ENCODE measurements around the gene FHL5. TPM values are rescaled to one million over a fixed set of nuclear protein-coding genes. Genes with fewer than 3 reads are reported as not detected.
"Not testable (repeated sequence)": the region's sequence is repeated elsewhere in the genome, so short reads cannot be mapped to it uniquely, and the experiment has no call there.

Gene FHL5
- total RNA-seq, 1 experiment from 2014 or later: not detected

DNA sequence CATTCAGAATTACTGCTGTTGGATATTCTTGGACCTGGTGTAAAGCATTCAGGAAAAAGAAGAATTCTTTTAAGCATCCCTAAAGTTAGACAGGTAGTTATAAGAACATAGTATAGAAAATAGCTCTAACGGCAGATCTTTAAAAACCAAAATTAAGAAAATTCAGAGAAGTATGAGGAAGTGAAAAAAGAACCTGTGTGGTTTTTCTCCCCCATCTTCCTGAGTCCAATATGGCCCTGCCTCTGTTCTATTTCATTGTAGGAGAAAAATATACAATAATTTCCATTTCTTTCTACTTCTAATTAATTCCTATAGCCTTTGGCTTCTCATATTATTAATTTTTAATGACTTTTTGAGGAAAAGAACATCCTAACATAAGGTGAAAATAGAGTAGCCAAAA, 47.1 kb downstream of the FHL5 start:
- DNase-seq (ENCODE audit: low read depth): no peak

DNA sequence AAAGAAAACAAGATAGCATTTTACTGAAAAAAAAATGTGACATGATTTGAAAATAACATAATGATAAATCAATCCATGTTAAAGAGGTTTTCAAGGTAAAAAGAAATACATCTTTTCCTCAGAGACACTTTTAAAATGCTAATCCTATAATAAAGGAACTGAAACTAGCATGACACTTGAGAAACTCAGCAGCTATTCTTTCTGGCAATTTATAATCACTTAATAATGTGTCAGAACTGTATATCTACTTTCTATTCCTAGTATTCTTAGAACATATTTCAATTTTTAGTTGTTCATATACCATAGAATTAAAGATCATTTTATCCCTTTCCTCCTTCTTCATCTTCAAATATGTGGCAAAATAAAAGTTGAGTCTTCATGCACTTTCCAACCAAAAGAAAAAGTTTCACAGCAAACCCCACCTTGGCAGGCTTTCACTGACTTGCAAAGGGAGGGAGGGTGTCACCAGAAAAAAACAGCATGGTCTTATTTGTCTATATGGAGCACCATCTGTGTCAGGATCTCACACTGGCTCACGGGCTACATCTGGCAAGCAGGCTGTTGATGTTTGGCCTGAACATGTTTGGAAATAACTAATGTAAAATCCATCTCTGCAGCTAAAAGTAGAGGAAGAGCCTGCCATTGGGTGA, 48.5 kb downstream of the FHL5 start:
- DNase-seq (ENCODE audit: low read depth): no peak

DNA sequence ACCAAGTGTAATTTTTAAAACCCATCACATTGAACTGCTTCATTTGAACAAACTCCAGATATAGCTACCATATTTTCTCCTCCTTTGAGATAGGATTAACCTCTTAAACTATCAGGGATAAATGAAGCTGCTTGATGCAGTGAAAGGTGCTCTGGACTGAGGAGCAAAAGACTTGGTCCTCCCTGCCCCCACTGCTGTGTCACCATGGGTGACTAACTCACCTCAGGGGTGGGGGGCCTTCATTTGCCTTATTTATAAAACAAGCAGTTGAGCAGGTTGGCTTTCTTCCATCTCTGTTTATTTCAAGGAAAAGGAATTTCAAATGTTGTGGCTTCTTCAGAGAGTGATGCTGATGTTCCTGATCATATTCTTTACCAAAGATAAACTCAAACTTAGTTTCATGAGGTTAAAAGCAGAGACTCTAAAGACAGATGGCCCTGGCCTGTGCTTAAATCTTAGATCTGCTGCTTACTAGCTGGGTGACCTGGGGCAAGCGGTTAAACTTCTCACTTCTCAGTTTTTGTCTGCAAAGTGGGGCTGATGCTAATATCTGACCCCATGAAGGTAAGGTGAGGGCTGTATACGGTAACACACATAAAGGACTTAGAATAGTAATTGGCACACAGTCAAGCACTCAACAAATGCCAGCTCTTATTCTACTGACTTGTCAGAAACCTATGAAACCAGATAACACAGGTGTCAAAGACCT, 50.5 kb downstream of the FHL5 start:
- DNase-seq (ENCODE audit: low read depth): no peak

DNA sequence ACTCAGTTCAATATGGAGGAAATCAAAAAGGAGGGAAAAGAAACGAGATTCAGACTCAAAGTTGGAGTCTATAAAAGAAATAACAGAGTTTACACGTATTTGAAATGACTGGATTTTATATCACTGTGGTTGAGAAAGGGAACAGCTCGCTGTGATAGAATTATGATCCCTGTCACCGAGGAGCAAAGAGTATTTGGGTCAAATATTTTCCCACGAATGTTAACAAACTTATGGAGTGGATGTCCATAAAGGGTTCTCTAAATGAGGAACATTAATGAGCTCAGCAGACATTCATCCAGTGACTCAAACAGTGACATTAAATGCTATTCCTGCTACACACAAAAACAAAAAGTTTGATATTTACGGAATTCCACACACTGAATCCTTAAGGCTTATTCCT, 57.9 kb downstream of the FHL5 start:
- DNase-seq (ENCODE audit: low read depth): no peak

DNA sequence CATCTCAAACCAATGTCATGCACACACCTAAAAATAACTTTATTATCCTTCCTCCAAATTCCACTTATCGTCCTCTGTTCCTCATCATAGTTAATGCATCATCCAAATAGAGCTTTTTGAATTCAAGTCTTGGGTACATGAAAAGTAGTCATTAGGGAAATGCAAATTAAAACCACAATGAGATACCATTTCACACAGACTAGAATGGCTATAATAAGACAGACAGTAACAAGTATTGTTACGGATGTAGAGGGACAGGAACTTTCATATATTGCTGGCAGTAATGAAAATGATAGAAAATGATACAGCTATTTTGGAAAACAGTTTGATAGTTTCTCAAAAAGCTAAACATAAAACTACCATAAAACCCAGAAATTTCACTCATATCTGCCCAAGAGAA, 59.1 kb downstream of the FHL5 start:
- DNase-seq (ENCODE audit: low read depth): no peak

DNA sequence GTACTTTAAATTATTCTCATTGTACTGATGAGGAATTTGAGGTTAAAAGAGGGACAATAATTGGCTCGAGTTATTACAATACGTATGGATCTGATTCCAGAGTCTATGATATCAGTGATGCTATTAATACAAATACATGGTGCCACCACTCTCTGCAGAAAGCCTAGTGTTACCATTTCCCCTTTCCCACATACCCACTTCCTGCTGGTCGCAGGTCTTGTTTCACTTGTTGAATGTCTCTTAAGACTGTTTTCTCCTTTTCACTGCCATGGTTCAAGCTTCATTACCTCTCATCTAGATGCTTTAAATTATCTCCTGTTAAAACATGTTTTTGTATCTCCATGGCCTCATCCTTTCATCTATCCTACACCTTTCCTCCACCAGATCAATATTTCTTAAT, 62.0 kb downstream of the FHL5 start:
- no peak for DNase-seq (ENCODE audit: low read depth)

DNA sequence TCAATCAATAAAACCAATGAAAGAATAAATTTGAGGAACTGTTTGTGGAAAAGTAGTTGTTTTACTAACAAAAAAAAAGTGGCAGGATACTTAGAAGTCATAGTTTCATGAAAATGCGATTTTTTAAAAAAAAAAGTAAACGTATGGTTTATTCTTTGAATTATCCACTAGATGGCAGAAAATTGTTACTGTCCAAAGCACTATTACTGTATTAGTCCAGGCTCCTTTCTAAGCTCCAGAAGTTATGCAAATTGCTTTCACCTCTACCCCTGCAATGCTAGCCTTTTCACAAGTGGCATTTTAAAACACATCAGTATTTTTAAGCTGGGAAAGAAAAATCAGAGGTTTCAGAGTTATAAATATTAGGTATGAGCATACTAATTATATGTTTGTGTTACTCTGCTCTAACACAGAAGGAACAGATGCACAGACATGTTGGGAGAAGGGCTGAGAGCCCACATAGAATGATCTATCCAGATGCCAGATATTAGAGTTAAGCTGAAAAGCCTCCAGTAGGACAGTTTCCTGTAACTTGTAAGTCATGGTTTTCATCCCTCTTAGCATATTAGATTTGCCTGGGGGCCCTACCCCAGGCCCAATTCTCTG, 63.9 kb downstream of the FHL5 start:
- peak; percentile 22 for DNase-seq (ENCODE audit: low read depth)

DNA sequence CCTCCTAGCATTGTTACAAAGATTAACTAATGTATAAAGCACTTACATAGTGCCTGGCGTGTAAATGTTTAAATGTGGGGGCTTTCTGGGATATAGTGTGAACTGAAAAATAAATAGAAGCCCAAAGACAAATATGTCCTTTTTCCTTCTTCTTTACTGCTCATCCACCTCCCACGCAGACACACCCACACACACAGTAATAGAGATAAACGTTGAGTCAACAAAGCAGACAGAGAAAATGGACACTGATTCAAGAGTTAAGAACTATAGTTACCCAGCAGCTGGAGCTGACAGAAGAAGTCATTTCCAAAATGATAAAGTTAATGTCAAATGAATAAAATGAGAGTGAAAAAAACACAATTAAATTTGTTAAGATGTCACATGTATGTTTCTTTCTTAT, 68.3 kb downstream of the FHL5 start:
- DNase-seq (ENCODE audit: low read depth): no peak

DNA sequence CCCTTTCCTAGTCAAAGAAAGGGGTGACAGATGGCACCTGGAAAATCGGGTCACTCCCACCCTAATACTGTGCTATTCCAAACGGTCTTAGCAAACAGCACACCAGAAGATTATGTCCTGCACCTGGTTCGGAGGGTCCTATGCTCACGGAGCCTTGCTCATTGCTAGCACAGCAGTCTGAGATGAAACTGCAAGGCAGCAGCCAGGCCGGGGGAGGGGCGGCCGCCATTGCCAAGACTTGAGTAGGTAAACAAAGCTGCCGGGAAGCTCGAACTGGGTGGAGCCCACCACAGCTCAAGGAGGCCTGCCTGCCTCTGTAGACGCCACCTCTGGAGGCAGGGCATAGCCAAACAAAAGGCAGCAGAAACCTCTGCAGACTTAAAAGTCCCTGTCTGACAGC, 75.1 kb downstream of the FHL5 start:
- DNase-seq (ENCODE audit: low read depth): not testable (repeated sequence)

DNA sequence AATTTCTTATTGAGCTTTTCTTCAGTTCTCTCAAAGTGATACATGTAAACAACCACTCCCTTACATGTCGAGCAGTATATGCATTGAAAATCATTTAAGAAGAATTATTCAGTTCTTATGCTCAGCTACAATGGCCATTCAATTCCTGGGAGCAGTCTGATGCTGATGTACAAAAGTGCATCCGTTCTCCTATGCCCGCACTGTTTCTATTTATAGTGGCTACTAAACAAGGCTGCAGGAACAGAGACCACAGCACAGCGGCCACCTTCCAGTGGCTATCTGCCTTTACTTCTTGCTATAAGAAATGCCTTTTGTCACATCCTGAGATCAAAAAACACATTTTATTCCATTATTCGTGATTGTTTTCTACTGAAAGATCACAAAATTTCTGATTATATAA, 82.2 kb downstream of the FHL5 start:
- no peak for DNase-seq (ENCODE audit: low read depth)

DNA sequence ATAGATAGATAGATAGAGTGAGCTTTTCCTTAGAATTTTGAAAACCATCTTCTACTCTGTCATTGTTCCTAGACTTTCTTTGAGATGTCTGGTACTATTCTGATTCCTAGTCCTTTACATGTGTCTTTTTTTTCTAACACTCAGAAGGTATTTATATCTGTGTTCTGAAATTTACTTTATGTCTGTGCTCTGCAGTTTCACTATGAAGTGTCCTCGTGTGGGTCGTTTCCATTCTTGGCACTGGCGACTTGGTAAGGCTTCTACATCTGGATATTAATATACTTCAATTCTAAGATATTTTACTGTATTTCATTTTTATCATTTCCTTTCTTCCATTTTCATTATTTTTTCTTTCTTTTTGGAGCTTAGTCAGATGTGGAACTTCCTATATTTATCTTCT, 87.0 kb downstream of the FHL5 start:
- DNase-seq (ENCODE audit: low read depth): no peak

DNA sequence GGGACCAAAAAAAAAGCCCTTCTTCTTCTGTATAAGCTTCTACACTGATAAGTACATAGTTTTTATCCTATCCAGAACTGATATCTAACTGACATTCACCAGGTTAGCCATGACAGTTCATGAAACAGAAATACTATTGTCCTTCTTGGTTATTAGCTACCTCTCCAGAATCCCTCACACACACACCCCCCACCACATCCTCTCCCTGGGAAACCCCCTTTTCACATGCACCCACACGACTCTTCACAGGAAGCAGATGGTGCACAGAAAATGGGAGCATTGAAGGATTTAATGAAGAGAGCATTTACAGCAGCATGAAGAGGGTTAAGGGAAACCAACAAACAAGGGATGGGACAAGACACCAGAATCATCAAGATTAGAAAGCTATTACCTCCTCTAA, 88.9 kb downstream of the FHL5 start:
- no peak for DNase-seq (ENCODE audit: low read depth)

DNA sequence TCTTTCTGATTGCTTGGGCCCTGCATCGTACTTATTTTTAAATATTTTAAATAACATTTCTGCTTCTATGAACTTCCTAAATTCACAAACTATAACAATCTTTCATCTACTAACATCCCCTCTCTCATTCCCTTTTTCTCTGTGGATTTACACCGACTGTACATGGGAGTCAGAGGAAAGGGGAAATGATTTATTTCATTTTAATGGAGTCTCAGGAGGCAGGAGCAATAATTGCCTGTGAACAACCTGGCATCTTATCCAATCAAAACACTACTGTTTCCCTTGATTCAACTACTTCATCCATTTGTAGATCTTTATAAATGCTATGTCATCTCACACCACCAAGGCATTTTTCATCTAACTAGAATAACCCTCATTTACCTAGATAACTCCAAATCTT, 89.6 kb downstream of the FHL5 start:
- no peak for DNase-seq (ENCODE audit: low read depth)

DNA sequence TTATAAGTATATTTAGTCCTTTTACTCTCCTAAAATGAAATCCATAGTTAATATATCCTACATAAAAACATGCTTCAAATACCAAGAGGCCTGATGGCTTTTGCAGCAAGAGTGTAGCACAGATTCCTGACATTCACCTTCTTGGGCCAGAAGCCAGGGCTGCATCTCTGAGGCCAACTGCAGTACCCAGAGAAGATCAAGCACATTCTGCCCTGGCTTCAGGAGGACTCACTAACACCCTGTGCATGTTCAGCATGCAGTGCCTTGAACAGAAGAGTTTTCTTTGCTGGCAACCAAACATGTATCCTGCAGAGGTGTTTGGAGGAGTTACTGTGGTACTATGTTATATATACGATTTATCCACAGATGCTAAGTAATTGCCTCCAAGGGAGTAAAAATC, 90.3 kb downstream of the FHL5 start:
- no peak for DNase-seq (ENCODE audit: low read depth)

DNA sequence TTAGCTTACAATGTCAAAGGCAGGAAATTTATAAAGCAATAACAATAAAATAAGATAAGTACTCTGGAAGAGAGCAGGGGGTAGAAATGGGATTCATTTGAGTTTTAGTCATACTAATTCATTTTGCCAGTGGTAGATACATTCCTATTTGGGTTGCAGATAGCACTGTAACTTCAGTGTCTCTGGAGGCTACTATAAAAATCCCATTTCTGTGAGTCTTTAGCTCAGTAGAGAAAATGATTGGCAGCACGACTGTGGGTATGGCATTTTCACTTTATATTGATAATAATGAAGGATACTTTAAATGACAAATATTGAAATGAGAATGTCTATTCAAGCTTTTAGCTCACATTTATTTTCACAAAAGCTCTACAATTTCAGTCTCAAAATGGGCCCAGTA, 93.6 kb downstream of the FHL5 start:
- DNase-seq (ENCODE audit: low read depth): no peak

DNA sequence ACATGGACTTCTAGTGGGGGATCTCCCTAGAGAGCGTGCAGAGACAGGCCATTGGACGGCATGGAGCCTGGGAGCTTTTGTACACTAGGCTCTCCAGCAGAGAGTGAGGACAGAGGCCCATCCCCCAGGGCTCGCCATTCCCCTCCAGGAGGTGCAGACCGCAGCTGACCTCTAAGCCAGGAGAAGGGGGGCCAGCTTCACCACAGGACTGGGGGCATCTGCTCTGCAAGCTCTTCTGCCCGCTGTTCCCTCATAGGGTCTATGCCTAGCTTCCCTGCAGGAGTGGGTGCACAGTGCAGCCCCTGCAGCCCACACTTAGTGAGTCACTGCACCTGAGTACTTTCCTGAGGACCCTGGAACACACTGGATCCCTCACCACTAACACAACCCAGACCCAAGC, 94.4 kb downstream of the FHL5 start:
- DNase-seq (ENCODE audit: low read depth): no peak

DNA sequence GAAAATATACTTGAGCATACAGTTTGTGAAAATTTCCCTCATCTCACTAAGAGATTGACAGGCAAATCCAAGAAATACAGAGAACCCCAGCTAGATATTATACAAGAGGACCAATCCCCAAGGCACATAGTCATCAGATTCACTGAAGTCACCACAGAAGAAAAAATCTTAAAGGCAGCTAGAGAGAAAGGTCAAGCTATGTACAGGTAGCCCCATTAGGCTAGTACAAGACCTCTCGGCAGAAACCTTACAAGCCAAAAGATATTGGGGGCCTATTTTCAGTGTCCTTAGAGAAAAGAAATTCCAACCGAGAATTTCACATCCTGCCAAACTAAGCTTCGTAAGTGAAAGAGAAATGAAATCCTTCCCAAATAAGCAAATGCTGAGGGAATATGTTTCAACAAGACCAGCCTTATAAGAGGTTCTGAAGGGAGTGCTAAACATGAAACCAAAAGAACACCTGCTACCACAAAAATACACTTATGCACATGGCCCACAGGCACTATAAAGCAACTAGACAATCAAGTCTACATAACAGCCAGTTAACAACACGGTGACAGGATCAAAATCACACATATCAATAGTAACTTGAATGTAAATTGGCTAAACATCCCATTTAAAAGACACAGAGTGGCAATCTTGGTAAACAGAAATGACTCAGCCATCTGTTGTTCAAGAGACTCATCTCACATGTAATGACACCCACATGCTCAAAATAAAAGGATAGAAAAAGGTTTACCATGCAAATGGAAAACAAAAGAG, 96.3 kb downstream of the FHL5 start:
- DNase-seq (ENCODE audit: low read depth): no peak

Other genes with a start within 250 kb of the FHL5 start
- 27.1 and 27.5 TPM in 2 replicates for gene UFL1, start 41.3 kb upstream of the FHL5 start, total RNA-seq (2014; rRNA removed)

Measured in LHCN-M2 (cell line).